Trophoblast cell (in vitro differentiated cells and primary cell): ENCODE data around the gene ACTL7B.

Experiments used
- DNase-seq, 2 donors: peaks; one replicate each; pipeline ENCODE4 v3.0.0-alpha.2; 2016
- H2AFZ ChIP-seq: 2 replicates; pipeline ENCODE4 v1.6.1; 2013; ENCODE audit warnings: low read length, moderate library complexity, mild to moderate bottlenecking; ENCODE audit not compliant: insufficient read depth, poor library complexity
- H2AK5ac ChIP-seq: 2 replicates; pipeline ENCODE4 v1.6.1; 2013; ENCODE audit warnings: mild to moderate bottlenecking, low read length
- H2BK120ac ChIP-seq: 2 replicates; pipeline ENCODE4 v1.6.1; 2013; ENCODE audit warnings: low read length, mild to moderate bottlenecking, moderate library complexity; ENCODE audit not compliant: insufficient read depth, poor library complexity
- H2BK12ac ChIP-seq: 2 replicates; pipeline ENCODE4 v1.6.1; 2013; ENCODE audit warnings: mild to moderate bottlenecking, low read length, moderate library complexity
- H2BK5ac ChIP-seq: 2 replicates; pipeline ENCODE4 v1.6.1; 2013; ENCODE audit warnings: low read length, low read depth, moderate library complexity, mild to moderate bottlenecking; ENCODE audit not compliant: poor library complexity
- H3K14ac ChIP-seq: 2 replicates; pipeline ENCODE4 v1.6.1; 2013; ENCODE audit warnings: mild to moderate bottlenecking, low read length
- H3K18ac ChIP-seq: 2 replicates; pipeline ENCODE4 v1.6.1; 2013; ENCODE audit warnings: mild to moderate bottlenecking, low read length
- H3K23ac ChIP-seq: 2 replicates; pipeline ENCODE4 v1.6.1; 2013; ENCODE audit warnings: low read length
- H3K27ac ChIP-seq: 2 replicates; pipeline ENCODE4 v1.5.1; 2013; ENCODE audit warnings: low read depth, mild to moderate bottlenecking, inconsistent platforms, low read length, moderate library complexity
- H3K27me3 ChIP-seq: 2 replicates; pipeline ENCODE4 v1.6.1; 2013; ENCODE audit warnings: inconsistent platforms, mild to moderate bottlenecking, low read length, moderate library complexity; ENCODE audit not compliant: insufficient read depth
- H3K36me3 ChIP-seq, 2 experiments: 1 replicate in 1 of 2; 2 replicates in 1 of 2; pipeline ENCODE4 v1.6.1; 2013; ENCODE audit warnings: low read length in 2 of 2, mild to moderate bottlenecking in 2 of 2, moderate library complexity in 1 of 2; ENCODE audit not compliant: insufficient read depth in 2 of 2, control insufficient read depth in 1 of 2
- H3K4ac ChIP-seq: 2 replicates; pipeline ENCODE4 v1.6.1; 2013; ENCODE audit warnings: low read depth, mild to moderate bottlenecking, low read length, moderate library complexity
- H3K4me1 ChIP-seq, 2 experiments: 1 replicate in 1 of 2; 2 replicates in 1 of 2; pipeline ENCODE4 v1.6.1; 2013; ENCODE audit warnings: low read length in 2 of 2, mild to moderate bottlenecking in 2 of 2, moderate library complexity in 1 of 2; ENCODE audit not compliant: insufficient read depth in 2 of 2, control insufficient read depth in 1 of 2
- H3K4me2 ChIP-seq: 2 replicates; pipeline ENCODE4 v1.6.1; 2013; ENCODE audit warnings: inconsistent platforms, mild to moderate bottlenecking, low read length, moderate library complexity
- H3K4me3 ChIP-seq: 2 replicates; pipeline ENCODE4 v1.5.1; 2013; ENCODE audit warnings: mild to moderate bottlenecking, low read depth, low read length, inconsistent platforms
- H3K79me1 ChIP-seq: one replicate; pipeline ENCODE4 v1.6.1; 2013; ENCODE audit warnings: low read length
- H3K79me2 ChIP-seq: 2 replicates; pipeline ENCODE4 v1.6.1; 2013; ENCODE audit warnings: low read length, mild to moderate bottlenecking; ENCODE audit not compliant: control insufficient read depth, insufficient read depth, poor library complexity
- H3K9ac ChIP-seq: 2 replicates; pipeline ENCODE4 v1.6.1; 2013; ENCODE audit warnings: mild to moderate bottlenecking, low read length
- H3K9me3 ChIP-seq: 2 replicates; pipeline ENCODE4 v1.6.1; 2013; ENCODE audit warnings: low read depth, mild to moderate bottlenecking, control low read depth, inconsistent platforms, low read length; ENCODE audit not compliant: insufficient read depth
- H4K12ac ChIP-seq: 2 replicates; pipeline ENCODE4 v1.6.1; 2013; ENCODE audit warnings: low read depth, mild to moderate bottlenecking, low read length, moderate library complexity
- H4K8ac ChIP-seq: 2 replicates; pipeline ENCODE4 v1.6.1; 2013; ENCODE audit warnings: low read depth, mild to moderate bottlenecking, low read length, moderate library complexity
- H4K91ac ChIP-seq: one replicate; pipeline ENCODE4 v1.6.1; 2013; ENCODE audit warnings: low read depth, mild to moderate bottlenecking, low read length, moderate library complexity
- WGBS: extraction: QIAGEN DNeasy Blood & Tissue Kit; methylation state at CpG from one replicate; pipeline ENCODE4 v1.1.7; 2013; ENCODE audit warnings: missing lambda C conversion rate; ENCODE audit not compliant: insufficient read length, insufficient coverage; ENCODE audit errors: extremely low coverage; 5-methylcytosine and 5-hydroxymethylcytosine counted together

Gene ACTL7B

DNA sequence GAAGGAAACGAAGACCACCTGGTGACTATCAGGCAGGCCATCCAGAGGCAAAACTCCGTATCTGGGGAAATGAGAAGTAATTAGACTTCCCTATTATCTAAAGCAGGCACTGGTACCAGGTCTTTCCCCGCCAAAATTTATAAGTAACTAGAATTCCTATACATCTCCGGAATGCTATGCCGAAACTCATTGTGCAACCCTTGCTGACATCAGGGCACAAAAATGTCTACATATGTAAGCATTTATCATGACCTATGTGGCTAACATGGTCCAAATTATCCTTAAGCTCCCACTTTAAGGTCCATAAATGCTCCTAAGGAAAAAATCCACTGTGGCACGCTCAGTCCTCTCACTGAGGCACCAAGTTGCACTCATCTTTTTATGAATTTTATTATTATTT, 17.8 kb downstream of the ACTL7B start:
- H2AK5ac ChIP-seq, result no peak overlapping the region
- H2AFZ ChIP-seq, result no peak overlapping the region
- no peak overlapping the region for H3K9ac ChIP-seq
- H3K9me3 ChIP-seq, result no peaks in the 10 kb centered on the region
- no peak overlapping the region for H4K12ac ChIP-seq
- H3K14ac ChIP-seq, result no peak overlapping the region
- H4K8ac ChIP-seq, result no peak overlapping the region
- H3K27me3 ChIP-seq, result no peaks in the 10 kb centered on the region
- H3K4me2 ChIP-seq, result no peak overlapping the region
- H3K79me1 ChIP-seq, result no peaks in the 10 kb centered on the region
- no peak overlapping the region for H3K27ac ChIP-seq
- DNase-seq, result peak; percentile 86 to 94
- no peak overlapping the region for H3K18ac ChIP-seq
- no peak overlapping the region for H3K4me3 ChIP-seq
- H3K36me3 ChIP-seq, result no peaks in the 10 kb centered on the region
- H4K91ac ChIP-seq, result no peak overlapping the region
- H2BK12ac ChIP-seq, result no peak overlapping the region
- H3K23ac ChIP-seq, result no peak overlapping the region
- no peak overlapping the region for H3K4ac ChIP-seq
- no peak overlapping the region for H2BK5ac ChIP-seq
- H3K79me2 ChIP-seq, result no peaks in the 10 kb centered on the region
- WGBS, result no CpG with 5 or more reads among the region's 6 CpGs
- no peaks in the 10 kb centered on the region for H3K4me1 ChIP-seq
- H2BK120ac ChIP-seq, result no peak overlapping the region

DNA sequence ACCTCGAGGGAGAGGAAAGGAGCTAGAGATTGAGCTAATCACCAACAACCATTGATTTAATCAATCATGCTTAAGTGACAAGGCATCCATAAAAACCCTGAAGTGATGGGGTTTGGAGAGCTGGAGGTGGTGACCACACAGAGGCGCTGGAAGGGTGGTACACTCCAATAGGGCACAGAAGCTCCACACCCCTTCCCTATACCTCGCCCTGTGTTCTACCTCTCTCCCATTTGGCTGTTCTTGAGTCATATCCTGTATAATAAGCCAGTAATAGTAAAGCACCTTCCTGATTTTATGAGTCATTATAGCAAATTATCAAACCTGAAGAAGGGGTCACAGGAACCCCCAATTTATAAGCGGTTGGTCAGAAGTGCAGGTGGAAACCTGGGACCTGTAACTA, 18.3 kb downstream of the ACTL7B start:
- Histone ChIP-seq H3K9me3 (no peaks in the 10 kb centered on the region), H2AK5ac (no peak overlapping the region), H2BK5ac (no peak overlapping the region), H3K9ac (no peak overlapping the region), H2BK120ac (no peak overlapping the region), H3K4ac (no peak overlapping the region), H3K27ac (no peak overlapping the region), H2AFZ (no peak overlapping the region), H3K27me3 (no peaks in the 10 kb centered on the region), H3K4me3 (no peak overlapping the region), H3K79me1 (no peaks in the 10 kb centered on the region), H3K36me3 (no peaks in the 10 kb centered on the region), H3K4me2 (no peak overlapping the region), H3K23ac (no peak overlapping the region), H2BK12ac (no peak overlapping the region), H3K18ac (no peak overlapping the region), H3K4me1 (no peaks in the 10 kb centered on the region), H3K14ac (no peak overlapping the region), H4K8ac (no peak overlapping the region), H4K91ac (no peak overlapping the region), H4K12ac (no peak overlapping the region), H3K79me2 (no peaks in the 10 kb centered on the region)
- no peak for DNase-seq
- no CpG with 5 or more reads among the region's 4 CpGs for WGBS

DNA sequence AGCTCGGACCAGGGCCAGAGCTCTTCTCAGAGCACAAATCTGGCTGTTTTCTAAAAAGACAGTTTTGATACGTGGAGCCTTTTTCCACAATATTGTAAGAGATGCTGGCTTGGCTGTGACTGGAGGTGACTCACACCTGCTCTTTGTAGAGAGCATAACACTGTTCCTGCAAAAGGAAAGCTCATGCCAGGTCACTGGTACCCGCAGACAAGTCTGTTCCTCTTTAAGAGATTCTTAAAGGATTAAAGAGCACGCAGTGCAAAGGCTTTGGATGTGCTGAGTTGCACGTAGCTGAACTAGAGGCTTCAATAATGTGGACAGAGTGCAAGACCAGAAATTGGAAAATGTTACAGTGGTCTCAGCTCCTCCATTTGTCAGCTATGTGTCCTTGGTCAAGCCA, 19.0 kb downstream of the ACTL7B start:
- Histone ChIP-seq H3K79me2 (no peaks in the 10 kb centered on the region), H3K4me3 (no peak overlapping the region), H3K27ac (no peak overlapping the region), H4K8ac (no peak overlapping the region), H2BK12ac (no peak overlapping the region), H4K91ac (no peak overlapping the region), H3K4me2 (no peak overlapping the region), H3K14ac (no peak overlapping the region), H3K18ac (no peak overlapping the region), H2AK5ac (no peak overlapping the region), H3K23ac (no peak overlapping the region), H3K79me1 (no peaks in the 10 kb centered on the region), H3K9me3 (no peaks in the 10 kb centered on the region), H2AFZ (no peak overlapping the region), H2BK120ac (no peak overlapping the region), H3K4me1 (no peaks in the 10 kb centered on the region), H2BK5ac (no peak overlapping the region), H3K36me3 (no peaks in the 10 kb centered on the region), H3K4ac (no peak overlapping the region), H3K27me3 (no peaks in the 10 kb centered on the region), H4K12ac (no peak overlapping the region), H3K9ac (no peak overlapping the region)
- peak; percentile 63 to 78 for DNase-seq
- no CpG with 5 or more reads among the region's 5 CpGs for WGBS

DNA sequence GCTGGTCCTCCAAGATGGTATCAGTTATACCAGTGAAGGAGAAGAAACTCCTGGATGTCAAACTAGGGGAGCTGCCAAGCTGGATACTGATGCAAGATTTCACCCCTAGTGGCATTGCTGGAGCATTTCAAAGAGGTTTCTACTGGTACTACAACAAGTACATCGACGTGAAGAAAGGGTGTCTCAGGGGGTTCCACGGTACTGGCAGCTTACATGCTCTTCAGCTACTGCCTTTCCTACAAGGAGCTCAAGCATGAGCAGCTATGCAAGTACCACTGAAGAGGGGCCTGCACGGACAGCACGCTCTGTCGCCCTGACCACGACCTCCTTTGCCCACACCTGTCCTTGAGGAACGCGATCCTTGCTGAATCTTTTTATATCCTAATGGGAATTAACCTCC, 19.5 kb downstream of the ACTL7B start:
- H3K23ac ChIP-seq, result no peak overlapping the region
- no CpG with 5 or more reads among the region's 9 CpGs for WGBS
- no peaks in the 10 kb centered on the region for H3K9me3 ChIP-seq
- no peaks in the 10 kb centered on the region for H3K27me3 ChIP-seq
- no peak overlapping the region for H3K27ac ChIP-seq
- no peak overlapping the region for H3K4me2 ChIP-seq
- H3K4me1 ChIP-seq, result no peaks in the 10 kb centered on the region
- H3K18ac ChIP-seq, result no peak overlapping the region
- no peak overlapping the region for H3K4ac ChIP-seq
- H3K79me2 ChIP-seq, result no peaks in the 10 kb centered on the region
- no peak overlapping the region for H4K12ac ChIP-seq
- no peak overlapping the region for H2AK5ac ChIP-seq
- no peaks in the 10 kb centered on the region for H3K79me1 ChIP-seq
- no peaks in the 10 kb centered on the region for H3K36me3 ChIP-seq
- no peak overlapping the region for H2BK12ac ChIP-seq
- no peak overlapping the region for H4K91ac ChIP-seq
- no peak overlapping the region for H3K14ac ChIP-seq
- no peak overlapping the region for H2AFZ ChIP-seq
- H3K9ac ChIP-seq, result no peak overlapping the region
- H4K8ac ChIP-seq, result no peak overlapping the region
- H2BK120ac ChIP-seq, result no peak overlapping the region
- H2BK5ac ChIP-seq, result no peak overlapping the region
- no peak overlapping the region for H3K4me3 ChIP-seq
- DNase-seq, result no peak
